ENCODE data around the gene IGSF6. TPM values are rescaled to one million over a fixed set of nuclear protein-coding genes. Genes with fewer than 3 reads are reported as not detected.
A peak's percentile ranks its signal among the peaks of the same experiment; 100 is the strongest.
"Not testable (repeated sequence)": the region's sequence is repeated elsewhere in the genome, so short reads cannot be mapped to it uniquely, and the experiment has no call there.

Gene IGSF6
- polyA plus RNA-seq, 6 donors from 2014 or later = 0.44 to 2.0 (median 0.66) TPM

DNA sequence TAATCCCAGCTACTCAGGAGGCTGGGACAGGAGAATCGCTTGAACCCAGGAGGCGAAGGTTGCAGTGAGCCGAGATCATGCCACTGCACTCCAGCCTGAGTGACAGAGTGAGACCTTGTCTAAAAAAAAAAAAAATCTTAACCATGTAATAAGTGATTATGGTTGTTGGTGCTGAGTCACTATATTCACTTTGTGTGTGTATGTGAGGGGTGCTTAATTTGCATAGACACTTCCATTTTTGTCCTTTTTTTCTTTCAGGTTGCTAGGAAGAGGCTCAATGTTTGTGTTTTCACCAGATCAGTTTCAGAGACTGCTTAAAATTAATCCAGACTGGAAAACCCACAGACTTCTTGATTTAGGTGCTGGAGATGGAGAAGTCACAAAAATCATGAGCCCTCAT lies 34.8 kb downstream of the IGSF6 start:
- H3K27ac Mint-ChIP-seq = peak overlapping the region in 3 of 6 donors; percentile 49 to 63 (median 54)
- ATAC-seq (ENCODE audit: low read depth in 2 of 2) (no peak), DNase-seq (no peak)
- peaks cover 18 to 28% (median 24%) of the 10 kb centered on the region in 3 donors for H3K4me1 Mint-ChIP-seq
- H3K4me3 Mint-ChIP-seq = peak overlapping the region in 1 of 8 donors; percentile 7
- no peaks in the 10 kb centered on the region for H3K27me3 Mint-ChIP-seq
- peaks cover 0 to 7% of the 10 kb centered on the region in 2 donors for H3K36me3 Mint-ChIP-seq
- H3K9me3 Mint-ChIP-seq = no peaks in the 10 kb centered on the region

DNA sequence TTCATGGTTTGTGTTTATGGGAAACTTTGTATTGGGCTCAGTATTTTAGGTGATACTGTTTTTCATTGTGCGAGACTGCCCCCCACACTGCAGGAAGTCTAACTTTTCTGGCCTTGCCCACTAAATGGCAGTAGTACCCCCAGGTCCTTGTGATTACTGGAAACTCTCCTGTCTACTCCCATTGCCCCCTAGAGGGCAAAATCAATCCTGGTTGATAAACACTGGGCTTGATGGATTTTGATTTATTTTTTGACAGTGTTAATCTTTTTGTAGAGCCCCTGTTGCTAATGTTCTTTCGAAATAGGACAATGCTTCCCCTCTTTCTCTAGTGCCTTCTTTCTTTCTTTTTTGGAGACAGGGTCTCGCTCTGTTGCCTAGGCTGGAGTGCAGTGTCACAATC lies 37.5 kb downstream of the IGSF6 start:
- Mint-ChIP-seq H3K4me3 (no peak overlapping the region), H3K9me3 (no peaks in the 10 kb centered on the region), H3K36me3 (peaks cover 0 to 7% of the 10 kb centered on the region in 2 donors), H3K27me3 (no peaks in the 10 kb centered on the region), H3K27ac (peak overlapping the region in 2 of 6 donors; percentile 48 to 81), H3K4me1 (peaks cover 30 to 45% (median 44%) of the 10 kb centered on the region in 3 donors)
- ATAC-seq (ENCODE audit: low read depth in 2 of 2) = no peak
- DNase-seq = no peak

DNA sequence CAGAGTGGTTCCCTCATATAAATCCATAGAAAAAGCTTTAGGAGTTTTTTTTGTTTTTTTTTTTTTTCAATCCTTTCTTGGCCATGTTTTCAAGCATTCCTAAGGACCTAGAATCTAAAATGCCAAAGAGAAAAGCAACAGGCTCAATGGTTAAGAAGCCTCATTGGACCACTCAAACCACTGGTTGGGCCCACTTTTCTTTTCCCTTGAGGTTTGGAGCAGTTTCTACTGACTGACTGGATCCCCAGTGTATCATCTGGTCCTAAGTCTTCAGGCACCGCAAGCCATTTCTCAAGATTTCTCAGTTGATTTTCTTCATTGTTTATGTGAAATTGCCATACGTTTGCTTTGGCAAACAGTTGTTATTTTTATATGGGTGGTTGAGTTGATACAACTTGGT lies 38.6 kb downstream of the IGSF6 start:
- Mint-ChIP-seq H3K9me3 (no peaks in the 10 kb centered on the region), H3K4me3 (no peak overlapping the region), H3K36me3 (peaks cover 0 to 7% of the 10 kb centered on the region in 2 donors), H3K4me1 (peaks cover 41 to 55% (median 54%) of the 10 kb centered on the region in 3 donors), H3K27ac (no peak overlapping the region), H3K27me3 (no peaks in the 10 kb centered on the region)
- DNase-seq = no peak
- ATAC-seq (ENCODE audit: low read depth in 2 of 2) = no peak

DNA sequence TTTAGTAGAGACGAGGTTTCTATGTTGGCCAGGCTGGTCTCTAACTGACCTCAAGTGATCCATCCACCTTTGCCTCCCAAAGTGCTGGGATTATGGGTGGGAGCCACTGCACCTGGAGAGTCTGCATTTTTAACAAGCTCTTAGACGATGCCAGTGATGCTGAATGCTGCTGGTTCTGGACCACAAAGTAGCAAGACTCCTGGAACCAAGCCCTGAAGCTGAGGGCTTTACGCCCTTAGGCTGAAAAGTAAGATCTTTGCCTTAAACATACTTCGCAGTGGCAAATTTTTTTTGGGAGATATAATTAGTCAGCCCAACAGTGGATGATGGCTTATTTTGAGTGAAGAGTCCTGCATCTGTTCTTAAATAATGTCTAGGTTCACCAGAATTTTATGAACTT lies 39.0 kb downstream of the IGSF6 start:
- DNase-seq = no peak
- no peaks in the 10 kb centered on the region for H3K9me3 Mint-ChIP-seq

DNA sequence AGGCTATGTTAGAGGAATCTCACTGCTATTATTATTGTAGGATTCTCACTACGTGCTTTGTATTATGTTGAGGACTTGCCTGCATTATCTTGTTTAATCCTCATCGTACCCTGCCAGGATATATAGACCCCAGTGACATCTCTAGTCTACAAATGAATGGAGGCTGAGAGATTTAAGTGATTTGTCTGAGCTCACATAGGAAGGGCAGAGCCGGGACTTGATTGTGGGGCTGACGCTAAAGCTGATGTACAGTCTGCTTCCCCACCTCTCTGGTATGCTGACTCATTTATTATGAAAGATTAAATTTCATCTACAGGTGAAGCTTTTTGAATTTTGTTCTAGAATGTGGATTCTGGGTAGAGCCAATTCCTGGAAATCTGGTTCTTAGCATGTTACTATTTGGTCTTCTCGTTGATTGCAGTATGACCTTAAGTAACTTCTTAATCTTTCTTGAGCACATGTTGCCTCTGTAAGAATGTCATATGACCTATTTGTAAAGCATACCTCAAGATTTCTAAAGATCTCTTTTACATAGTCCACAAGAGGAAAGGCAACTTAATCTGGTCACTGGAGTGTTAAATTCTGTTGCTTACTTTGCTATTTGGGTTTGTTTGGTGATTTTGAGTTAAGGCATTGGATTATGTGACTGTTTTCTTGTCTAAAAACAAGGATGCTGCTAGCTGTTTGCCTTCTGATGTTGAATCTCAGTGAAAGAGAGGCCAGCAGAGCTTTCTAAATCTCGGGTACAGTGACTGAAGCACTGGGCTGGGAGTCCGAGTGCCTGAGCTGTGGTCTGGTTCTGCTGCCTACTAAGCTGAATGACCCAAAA lies 40.6 kb downstream of the IGSF6 start:
- no peaks in the 10 kb centered on the region for H3K9me3 Mint-ChIP-seq
- H3K36me3 Mint-ChIP-seq = no peaks in the 10 kb centered on the region
- peaks cover 44 to 58% (median 54%) of the 10 kb centered on the region in 3 donors for H3K4me1 Mint-ChIP-seq
- DNase-seq (no peak), ATAC-seq (ENCODE audit: low read depth in 2 of 2) (no peak)
- H3K27me3 Mint-ChIP-seq = no peaks in the 10 kb centered on the region
- H3K4me3 Mint-ChIP-seq = peak overlapping the region in 1 of 8 donors; percentile 54
- H3K27ac Mint-ChIP-seq = peak overlapping the region in 4 of 6 donors; percentile 31 to 61 (median 50)

More for the DNA sequence above, 39.0 kb downstream of the IGSF6 start:
- no peak overlapping the region for H3K4me3 Mint-ChIP-seq
- ATAC-seq (ENCODE audit: low read depth in 2 of 2) = no peak
- H3K27ac Mint-ChIP-seq = no peak overlapping the region
- peaks cover 45 to 59% (median 58%) of the 10 kb centered on the region in 3 donors for H3K4me1 Mint-ChIP-seq
- H3K27me3 Mint-ChIP-seq = no peaks in the 10 kb centered on the region
- peaks cover 0 to 5% of the 10 kb centered on the region in 2 donors for H3K36me3 Mint-ChIP-seq

- Mint-ChIP-seq H3K27me3 (no peaks in the 10 kb centered on the region), H3K4me3 (no peak overlapping the region), H3K4me1 (peaks cover 40 to 57% (median 52%) of the 10 kb centered on the region in 3 donors), H3K9me3 (no peaks in the 10 kb centered on the region), H3K27ac (no peak overlapping the region), H3K36me3 (no peaks in the 10 kb centered on the region)
- DNase-seq (no peak), ATAC-seq (ENCODE audit: low read depth in 2 of 2) (no peak)
Measured at GRCh38 chr16:21611198-21611555, 41.2 kb downstream of the IGSF6 start.

- DNase-seq (no peak), ATAC-seq (ENCODE audit: low read depth in 2 of 2) (no peak)
- Mint-ChIP-seq H3K27me3 (no peaks in the 10 kb centered on the region), H3K4me3 (no peak overlapping the region), H3K27ac (no peak overlapping the region), H3K9me3 (no peaks in the 10 kb centered on the region), H3K36me3 (no peaks in the 10 kb centered on the region), H3K4me1 (peaks cover 37 to 55% (median 51%) of the 10 kb centered on the region in 3 donors)
Measured at GRCh38 chr16:21610766-21611165, 41.6 kb downstream of the IGSF6 start.

GRCh38 chr16:21610006-21610544 lies 42.3 kb downstream of the IGSF6 start:
- no peaks in the 10 kb centered on the region for H3K27me3 Mint-ChIP-seq
- no peak for DNase-seq
- peaks cover 33 to 54% (median 50%) of the 10 kb centered on the region in 3 donors for H3K4me1 Mint-ChIP-seq
- ATAC-seq (ENCODE audit: low read depth in 2 of 2) = no peak
- no peaks in the 10 kb centered on the region for H3K36me3 Mint-ChIP-seq
- H3K4me3 Mint-ChIP-seq = no peak overlapping the region
- peak overlapping the region in 1 of 6 donors; percentile 34 for H3K27ac Mint-ChIP-seq
- H3K9me3 Mint-ChIP-seq = no peaks in the 10 kb centered on the region

DNA sequence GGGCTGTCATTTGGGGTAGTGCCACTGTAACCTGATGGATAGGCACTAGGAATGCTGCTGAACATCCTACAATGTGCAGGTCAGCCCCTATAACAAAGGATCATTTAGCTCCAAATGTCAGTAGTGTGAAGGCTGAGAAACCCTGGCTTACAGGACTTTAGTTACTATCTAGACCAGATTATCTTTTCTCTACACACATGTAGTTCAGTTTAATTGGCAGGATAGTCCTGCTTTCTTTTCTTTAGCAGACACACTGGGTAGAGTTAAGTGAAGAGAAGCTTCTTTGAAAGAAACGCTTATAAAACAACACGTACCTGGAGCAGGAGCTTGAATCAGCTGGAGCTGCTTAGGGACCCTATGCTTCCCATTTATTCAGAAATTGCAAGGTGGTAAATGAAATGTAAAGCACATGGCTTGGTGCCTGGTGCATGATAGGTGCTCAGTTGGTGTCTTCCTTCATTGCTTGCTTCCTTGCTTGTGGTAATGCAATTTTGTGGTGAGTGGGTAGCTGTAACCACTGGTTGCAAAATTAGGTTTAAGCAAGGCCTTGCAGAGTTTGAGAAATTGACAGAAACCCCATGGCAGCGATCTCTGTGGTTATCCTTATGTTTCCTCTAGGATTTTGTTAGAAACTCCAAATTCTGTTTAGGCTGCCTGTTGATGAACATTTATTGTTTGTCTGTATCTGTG lies 43.6 kb downstream of the IGSF6 start:
- Mint-ChIP-seq H3K27me3 (no peaks in the 10 kb centered on the region), H3K4me3 (peak overlapping the region in 1 of 8 donors; percentile 25), H3K4me1 (peaks cover 29 to 62% (median 55%) of the 10 kb centered on the region in 3 donors), H3K9me3 (no peaks in the 10 kb centered on the region), H3K27ac (peak overlapping the region in 3 of 6 donors; percentile 14 to 37 (median 29)), H3K36me3 (no peaks in the 10 kb centered on the region)
- ATAC-seq (ENCODE audit: low read depth in 2 of 2) (no peak), DNase-seq (no peak)

DNA sequence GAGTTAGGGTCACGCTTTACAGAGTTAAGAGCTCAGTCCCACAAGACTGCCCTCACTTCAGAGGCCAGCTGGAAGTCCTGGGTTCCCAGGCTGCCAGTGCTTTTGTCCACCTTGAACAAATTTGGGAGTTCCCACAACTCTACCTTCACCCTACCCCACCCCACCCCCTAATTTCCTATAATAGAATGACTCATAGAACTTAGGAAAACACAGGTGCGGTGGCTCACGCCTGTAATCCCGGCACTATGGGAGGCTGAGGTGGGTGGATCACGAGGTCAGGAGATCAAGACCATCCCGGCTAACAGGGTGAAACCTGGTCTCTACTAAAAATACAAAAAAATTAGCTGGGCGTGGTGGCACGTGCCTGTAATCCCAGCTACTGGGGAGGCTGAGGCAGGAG lies 46.6 kb downstream of the IGSF6 start:
- not testable (repeated sequence) for DNase-seq; H3K9me3 Mint-ChIP-seq; H3K4me3 Mint-ChIP-seq; H3K27ac Mint-ChIP-seq; H3K36me3 Mint-ChIP-seq; ATAC-seq (ENCODE audit: low read depth in 2 of 2); H3K27me3 Mint-ChIP-seq
- H3K4me1 Mint-ChIP-seq = peaks cover 30 to 60% (median 54%) of the 10 kb centered on the region in 3 donors

DNA sequence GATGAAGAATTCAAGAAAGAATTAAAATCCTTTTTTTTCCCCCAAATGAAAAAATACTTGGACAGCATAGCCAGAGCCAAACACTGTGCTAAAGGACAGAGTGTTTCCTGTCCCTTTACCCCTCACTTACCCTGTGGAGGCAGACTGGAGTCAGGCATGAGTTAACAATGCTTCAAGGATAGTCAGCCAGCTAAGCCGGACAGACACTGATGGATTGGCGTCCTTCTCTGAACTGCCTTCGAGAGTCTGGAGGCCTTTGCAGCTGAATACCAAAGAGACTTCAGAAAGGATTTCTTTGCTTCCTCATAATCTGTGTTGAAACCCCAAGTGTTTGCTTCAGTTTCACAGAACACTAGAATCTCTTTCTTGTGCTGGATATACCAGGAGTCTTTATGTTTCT lies 48.5 kb downstream of the IGSF6 start:
- H3K4me1 Mint-ChIP-seq = peaks cover 24 to 56% (median 48%) of the 10 kb centered on the region in 3 donors

DNA sequence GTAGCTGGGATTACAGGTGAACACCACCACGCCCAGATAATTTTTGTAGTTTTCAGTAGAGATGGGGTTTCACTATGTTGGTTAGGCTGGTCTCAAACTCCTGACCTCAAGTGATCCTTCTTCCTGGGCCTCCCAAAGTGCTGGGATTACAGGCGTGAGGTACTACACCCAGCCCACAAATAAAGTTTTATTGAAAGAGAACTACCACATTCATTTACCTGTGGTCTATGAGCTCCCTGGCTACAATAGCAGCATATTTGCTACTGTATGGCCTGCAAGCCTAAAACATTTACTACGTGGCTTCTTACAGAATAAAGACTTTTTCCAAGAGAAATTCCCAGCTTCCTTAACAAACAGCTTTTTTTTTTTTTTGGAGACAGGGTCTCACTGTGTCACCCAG lies 49.6 kb downstream of the IGSF6 start:
- peak overlapping the region in 1 of 6 donors; percentile 50 for H3K27ac Mint-ChIP-seq
- no peaks in the 10 kb centered on the region for H3K27me3 Mint-ChIP-seq
- peaks cover 23 to 54% (median 43%) of the 10 kb centered on the region in 3 donors for H3K4me1 Mint-ChIP-seq

More for the DNA sequence above, 48.5 kb downstream of the IGSF6 start:
- no peak for ATAC-seq (ENCODE audit: low read depth in 2 of 2)
- Mint-ChIP-seq H3K36me3 (no peaks in the 10 kb centered on the region), H3K27ac (peak overlapping the region in 1 of 6 donors; percentile 15), H3K9me3 (no peaks in the 10 kb centered on the region), H3K27me3 (no peaks in the 10 kb centered on the region), H3K4me3 (peak overlapping the region in 1 of 8 donors; percentile 20)
- DNase-seq = no peak

GRCh38 chr16:21600031-21600773 lies 52.2 kb downstream of the IGSF6 start:
- no peaks in the 10 kb centered on the region for H3K9me3 Mint-ChIP-seq
- no peaks in the 10 kb centered on the region for H3K27me3 Mint-ChIP-seq
- no peaks in the 10 kb centered on the region for H3K36me3 Mint-ChIP-seq
- ATAC-seq (ENCODE audit: low read depth in 2 of 2) = peak; percentile 23 to 28
- peak; percentile 34 for DNase-seq
- peaks cover 26 to 41% (median 37%) of the 10 kb centered on the region in 3 donors for H3K4me1 Mint-ChIP-seq
- H3K27ac Mint-ChIP-seq = peak overlapping the region; percentile 10 to 97 (median 94)
- H3K4me3 Mint-ChIP-seq = peak overlapping the region; percentile 87 to 95 (median 91)

More for the DNA sequence above, 49.6 kb downstream of the IGSF6 start:
- no peaks in the 10 kb centered on the region for H3K36me3 Mint-ChIP-seq
- DNase-seq (no peak), ATAC-seq (ENCODE audit: low read depth in 2 of 2) (no peak)
- no peaks in the 10 kb centered on the region for H3K9me3 Mint-ChIP-seq
- H3K4me3 Mint-ChIP-seq = peak overlapping the region in 2 of 8 donors; percentile 21 to 41

All from naive B cell (primary cell).